ENCODE measurements around the gene ARHGAP1. TPM values are rescaled to one million over a fixed set of nuclear protein-coding genes. Genes with fewer than 3 reads are reported as not detected.

Gene ARHGAP1
- polyA plus RNA-seq, 1 donor from 2014 or later: 9.3 TPM

- Histone ChIP-seq H3F3A (ENCODE audit: insufficient read depth, low read length, poor library complexity, severe bottlenecking) (no peaks in the 10 kb centered on the region), H4K20me1 (ENCODE audit: insufficient read depth) (no peaks in the 10 kb centered on the region), H3K9me2 (ENCODE audit: insufficient read depth, low read length) (no peaks in the 10 kb centered on the region), H3K9ac (ENCODE audit: low read length) (no peak overlapping the region), H2AFZ (ENCODE audit: low read depth, low read length) (no peak overlapping the region), H3K79me2 (replicated peaks; ENCODE audit: insufficient read depth, low read length) (no peaks in the 10 kb centered on the region), H3K27ac (ENCODE audit: low read length) (no peak overlapping the region), H3K36me3 (ENCODE audit: insufficient read depth, low read length) (no peaks in the 10 kb centered on the region), H3K9me3 (ENCODE audit: low read length) (no peaks in the 10 kb centered on the region), H3K4me2 (ENCODE audit: low read length) (no peak overlapping the region), H3K27me3 (ENCODE audit: insufficient read depth, low read depth, low read length) (no peaks in the 10 kb centered on the region), H3K4me3 (ENCODE audit: low read length) (no peak overlapping the region)
- TF ChIP-seq EP300 (conservative IDR thresholded peaks at IDR 0.05; ENCODE audit: poor library complexity, severe bottlenecking): no peak
- TF ChIP-seq CTCF (IDR thresholded peaks at IDR 0.05; ENCODE audit: poor library complexity, severe bottlenecking): no peak
- TF ChIP-seq TAF1 (IDR thresholded peaks at IDR 0.05; ENCODE audit: low read depth): no peak
- TF ChIP-seq EZH2 (IDR thresholded peaks at IDR 0.05; ENCODE audit: borderline replicate concordance, insufficient read depth, low read length, poor library complexity, severe bottlenecking): no peak
- no peak for TF ChIP-seq POLR2AphosphoS5 (IDR thresholded peaks at IDR 0.05)
Measured at GRCh38 chr11:46745995-46746394, 45.6 kb upstream of the ARHGAP1 start.

GRCh38 chr11:46745328-46745727 is 44.9 kb upstream of the ARHGAP1 start:
- H3F3A ChIP-seq (ENCODE audit: insufficient read depth, low read length, poor library complexity, severe bottlenecking): no peaks in the 10 kb centered on the region
- no peak overlapping the region for H2AFZ ChIP-seq (ENCODE audit: low read depth, low read length)
- TF ChIP-seq TAF1 (IDR thresholded peaks at IDR 0.05; ENCODE audit: low read depth) (no peak), POLR2AphosphoS5 (IDR thresholded peaks at IDR 0.05) (no peak), RAD21 (conservative IDR thresholded peaks at IDR 0.05) (no peak), MXI1 (conservative IDR thresholded peaks at IDR 0.05; ENCODE audit: poor library complexity, severe bottlenecking) (no peak), REST (IDR thresholded peaks at IDR 0.05; ENCODE audit: borderline replicate concordance) (no peak), EP300 (conservative IDR thresholded peaks at IDR 0.05; ENCODE audit: poor library complexity, severe bottlenecking) (no peak), CTCF (IDR thresholded peaks at IDR 0.05; ENCODE audit: poor library complexity, severe bottlenecking) (no peak), SMC3 (conservative IDR thresholded peaks at IDR 0.05; ENCODE audit: poor library complexity) (no peak), EZH2 (IDR thresholded peaks at IDR 0.05; ENCODE audit: borderline replicate concordance, insufficient read depth, low read length, poor library complexity, severe bottlenecking) (no peak)
- H3K79me2 ChIP-seq (replicated peaks; ENCODE audit: insufficient read depth, low read length): no peaks in the 10 kb centered on the region
- H3K27me3 ChIP-seq (ENCODE audit: insufficient read depth, low read depth, low read length): no peaks in the 10 kb centered on the region
- no peaks in the 10 kb centered on the region for H3K9me3 ChIP-seq (ENCODE audit: low read length)
- no peaks in the 10 kb centered on the region for H3K36me3 ChIP-seq (ENCODE audit: insufficient read depth, low read length)
- H3K27ac ChIP-seq (ENCODE audit: low read length): no peak overlapping the region
- H4K20me1 ChIP-seq (ENCODE audit: insufficient read depth): no peaks in the 10 kb centered on the region
- H3K4me3 ChIP-seq (ENCODE audit: low read length): no peak overlapping the region
- no peaks in the 10 kb centered on the region for H3K9me2 ChIP-seq (ENCODE audit: insufficient read depth, low read length)
- no peak overlapping the region for H3K4me2 ChIP-seq (ENCODE audit: low read length)
- H3K9ac ChIP-seq (ENCODE audit: low read length): no peak overlapping the region

Measured in neural cell (in vitro differentiated cells).